ENCODE measurements around the gene MARCHF4. TPM values are rescaled to one million over a fixed set of nuclear protein-coding genes. Genes with fewer than 3 reads are reported as not detected.
A peak's percentile ranks its signal among the peaks of the same experiment; 100 is the strongest.
"Not testable (repeated sequence)": the region's sequence is repeated elsewhere in the genome, so short reads cannot be mapped to it uniquely, and the experiment has no call there.

The MARCHF4 gene
- total and polyA plus RNA-seq, 2 donors = under 0.01 to 0.07 TPM

- no peak for DNase-seq (ENCODE audit: low read depth in 6 of 9, low spot score in 9 of 9)
- Histone ChIP-seq H3K9me3 (ENCODE audit: control insufficient read depth in 2 of 2, insufficient read depth in 1 of 2, low read length in 1 of 2) (no peaks in the 10 kb centered on the region), H3K4me3 (ENCODE audit: low read length in 2 of 2) (no peak overlapping the region), H3K27me3 (ENCODE audit: control insufficient read depth in 2 of 2, insufficient read depth in 1 of 2, low read length in 1 of 2) (no peaks in the 10 kb centered on the region), H3K36me3 (ENCODE audit: control insufficient read depth in 2 of 2, insufficient read depth in 2 of 2, low read length in 1 of 2) (no peaks in the 10 kb centered on the region), H3K27ac (ENCODE audit: low read depth in 1 of 2, low read length in 1 of 2) (no peak overlapping the region), H3K4me1 (ENCODE audit: control insufficient read depth in 2 of 2, insufficient read depth in 2 of 2, low read length in 2 of 2) (peaks cover 0 to 3% of the 10 kb centered on the region in 2 donors)
- WGBS = 37% methylated on average over 6 of the region's 6 CpGs
Measured at GRCh38 chr2:216394881-216395280, 22.6 kb upstream of the MARCHF4 start.

- no peaks in the 10 kb centered on the region for H3K27me3 ChIP-seq (ENCODE audit: control insufficient read depth in 2 of 2, insufficient read depth in 1 of 2, low read length in 1 of 2)
- H3K9me3 ChIP-seq (ENCODE audit: control insufficient read depth in 2 of 2, insufficient read depth in 1 of 2, low read length in 1 of 2) = no peaks in the 10 kb centered on the region
- WGBS = 93% methylated on average over 12 of the region's 12 CpGs
- no peak for DNase-seq (ENCODE audit: low read depth in 6 of 9, low spot score in 9 of 9)
- H3K4me3 ChIP-seq (ENCODE audit: low read length in 2 of 2) = no peak overlapping the region
- H3K36me3 ChIP-seq (ENCODE audit: control insufficient read depth in 2 of 2, insufficient read depth in 2 of 2, low read length in 1 of 2) = no peaks in the 10 kb centered on the region
- peaks cover 0 to 3% of the 10 kb centered on the region in 2 donors for H3K4me1 ChIP-seq (ENCODE audit: control insufficient read depth in 2 of 2, insufficient read depth in 2 of 2, low read length in 2 of 2)
- H3K27ac ChIP-seq (ENCODE audit: low read depth in 1 of 2, low read length in 1 of 2) = no peak overlapping the region
Measured at GRCh38 chr2:216392945-216393840, 20.9 kb upstream of the MARCHF4 start.

- Histone ChIP-seq H3K4me3 (ENCODE audit: low read length in 2 of 2) (no peak overlapping the region), H3K4me1 (ENCODE audit: control insufficient read depth in 2 of 2, insufficient read depth in 2 of 2, low read length in 2 of 2) (peaks cover 0 to 3% of the 10 kb centered on the region in 2 donors), H3K9me3 (ENCODE audit: control insufficient read depth in 2 of 2, insufficient read depth in 1 of 2, low read length in 1 of 2) (no peaks in the 10 kb centered on the region), H3K27me3 (ENCODE audit: control insufficient read depth in 2 of 2, insufficient read depth in 1 of 2, low read length in 1 of 2) (no peaks in the 10 kb centered on the region), H3K27ac (ENCODE audit: low read depth in 1 of 2, low read length in 1 of 2) (no peak overlapping the region), H3K36me3 (ENCODE audit: control insufficient read depth in 2 of 2, insufficient read depth in 2 of 2, low read length in 1 of 2) (no peaks in the 10 kb centered on the region)
- DNase-seq (ENCODE audit: low read depth in 6 of 9, low spot score in 9 of 9) = no peak
- 95% methylated on average over 6 of the region's 6 CpGs for WGBS
Measured at GRCh38 chr2:216392018-216392562, 19.8 kb upstream of the MARCHF4 start.

- peaks cover 0 to 3% of the 10 kb centered on the region in 2 donors for H3K4me1 ChIP-seq (ENCODE audit: control insufficient read depth in 2 of 2, insufficient read depth in 2 of 2, low read length in 2 of 2)
- no peak overlapping the region for H3K4me3 ChIP-seq (ENCODE audit: low read length in 2 of 2)
- H3K27ac ChIP-seq (ENCODE audit: low read depth in 1 of 2, low read length in 1 of 2) = no peak overlapping the region
- no peak for DNase-seq (ENCODE audit: low read depth in 6 of 9, low spot score in 9 of 9)
- no peaks in the 10 kb centered on the region for H3K36me3 ChIP-seq (ENCODE audit: control insufficient read depth in 2 of 2, insufficient read depth in 2 of 2, low read length in 1 of 2)
- 97% methylated on average over 6 of the region's 6 CpGs for WGBS
- no peaks in the 10 kb centered on the region for H3K27me3 ChIP-seq (ENCODE audit: control insufficient read depth in 2 of 2, insufficient read depth in 1 of 2, low read length in 1 of 2)
- H3K9me3 ChIP-seq (ENCODE audit: control insufficient read depth in 2 of 2, insufficient read depth in 1 of 2, low read length in 1 of 2) = no peaks in the 10 kb centered on the region
Measured at GRCh38 chr2:216391401-216391800, 19.1 kb upstream of the MARCHF4 start.

- no peak for DNase-seq (ENCODE audit: low read depth in 6 of 9, low spot score in 9 of 9)
- no peak overlapping the region for H3K27ac ChIP-seq (ENCODE audit: low read depth in 1 of 2, low read length in 1 of 2)
- no peaks in the 10 kb centered on the region for H3K9me3 ChIP-seq (ENCODE audit: control insufficient read depth in 2 of 2, insufficient read depth in 1 of 2, low read length in 1 of 2)
- H3K27me3 ChIP-seq (ENCODE audit: control insufficient read depth in 2 of 2, insufficient read depth in 1 of 2, low read length in 1 of 2) = no peaks in the 10 kb centered on the region
- H3K4me1 ChIP-seq (ENCODE audit: control insufficient read depth in 2 of 2, insufficient read depth in 2 of 2, low read length in 2 of 2) = no peaks in the 10 kb centered on the region
- no peak overlapping the region for H3K4me3 ChIP-seq (ENCODE audit: low read length in 2 of 2)
- WGBS = 59% methylated on average over 1 of the region's 1 CpG
- no peaks in the 10 kb centered on the region for H3K36me3 ChIP-seq (ENCODE audit: control insufficient read depth in 2 of 2, insufficient read depth in 2 of 2, low read length in 1 of 2)
Measured at GRCh38 chr2:216389570-216389969, 17.3 kb upstream of the MARCHF4 start.

GRCh38 chr2:216388046-216388884, 16.0 kb upstream of the MARCHF4 start:
- Histone ChIP-seq H3K4me3 (ENCODE audit: low read length in 2 of 2) (no peak overlapping the region), H3K4me1 (ENCODE audit: control insufficient read depth in 2 of 2, insufficient read depth in 2 of 2, low read length in 2 of 2) (no peaks in the 10 kb centered on the region), H3K36me3 (ENCODE audit: control insufficient read depth in 2 of 2, insufficient read depth in 2 of 2, low read length in 1 of 2) (no peaks in the 10 kb centered on the region), H3K9me3 (ENCODE audit: control insufficient read depth in 2 of 2, insufficient read depth in 1 of 2, low read length in 1 of 2) (no peaks in the 10 kb centered on the region), H3K27me3 (ENCODE audit: control insufficient read depth in 2 of 2, insufficient read depth in 1 of 2, low read length in 1 of 2) (no peaks in the 10 kb centered on the region), H3K27ac (ENCODE audit: low read depth in 1 of 2, low read length in 1 of 2) (no peak overlapping the region)
- peak in 1 of 9 donors; percentile 44 for DNase-seq (ENCODE audit: low read depth in 6 of 9, low spot score in 9 of 9)
- 91% methylated on average over 5 of the region's 5 CpGs for WGBS

- 96% methylated on average over 2 of the region's 2 CpGs for WGBS
- H3K4me1 ChIP-seq (ENCODE audit: control insufficient read depth in 2 of 2, insufficient read depth in 2 of 2, low read length in 2 of 2) = no peaks in the 10 kb centered on the region
- H3K4me3 ChIP-seq (ENCODE audit: low read length in 2 of 2) = no peak overlapping the region
- H3K36me3 ChIP-seq (ENCODE audit: control insufficient read depth in 2 of 2, insufficient read depth in 2 of 2, low read length in 1 of 2) = no peaks in the 10 kb centered on the region
- no peak overlapping the region for H3K27ac ChIP-seq (ENCODE audit: low read depth in 1 of 2, low read length in 1 of 2)
- H3K27me3 ChIP-seq (ENCODE audit: control insufficient read depth in 2 of 2, insufficient read depth in 1 of 2, low read length in 1 of 2) = no peaks in the 10 kb centered on the region
- no peaks in the 10 kb centered on the region for H3K9me3 ChIP-seq (ENCODE audit: control insufficient read depth in 2 of 2, insufficient read depth in 1 of 2, low read length in 1 of 2)
- DNase-seq (ENCODE audit: low read depth in 6 of 9, low spot score in 9 of 9) = no peak
Measured at GRCh38 chr2:216387262-216387661, 15.0 kb upstream of the MARCHF4 start.

GRCh38 chr2:216385478-216385877, 13.2 kb upstream of the MARCHF4 start:
- Histone ChIP-seq H3K4me3 (ENCODE audit: low read length in 2 of 2) (no peak overlapping the region), H3K27ac (ENCODE audit: low read depth in 1 of 2, low read length in 1 of 2) (no peak overlapping the region), H3K27me3 (ENCODE audit: control insufficient read depth in 2 of 2, insufficient read depth in 1 of 2, low read length in 1 of 2) (no peaks in the 10 kb centered on the region), H3K4me1 (ENCODE audit: control insufficient read depth in 2 of 2, insufficient read depth in 2 of 2, low read length in 2 of 2) (no peaks in the 10 kb centered on the region), H3K9me3 (ENCODE audit: control insufficient read depth in 2 of 2, insufficient read depth in 1 of 2, low read length in 1 of 2) (no peaks in the 10 kb centered on the region), H3K36me3 (ENCODE audit: control insufficient read depth in 2 of 2, insufficient read depth in 2 of 2, low read length in 1 of 2) (no peaks in the 10 kb centered on the region)
- DNase-seq (ENCODE audit: low read depth in 6 of 9, low spot score in 9 of 9) = no peak
- 71% methylated on average over 2 of the region's 2 CpGs for WGBS

GRCh38 chr2:216384409-216384808, 12.1 kb upstream of the MARCHF4 start:
- WGBS = 90% methylated on average over 2 of the region's 2 CpGs
- DNase-seq (ENCODE audit: low read depth in 6 of 9, low spot score in 9 of 9); H3K9me3 ChIP-seq (ENCODE audit: control insufficient read depth in 2 of 2, insufficient read depth in 1 of 2, low read length in 1 of 2); H3K36me3 ChIP-seq (ENCODE audit: control insufficient read depth in 2 of 2, insufficient read depth in 2 of 2, low read length in 1 of 2); H3K27me3 ChIP-seq (ENCODE audit: control insufficient read depth in 2 of 2, insufficient read depth in 1 of 2, low read length in 1 of 2); H3K4me1 ChIP-seq (ENCODE audit: control insufficient read depth in 2 of 2, insufficient read depth in 2 of 2, low read length in 2 of 2); H3K27ac ChIP-seq (ENCODE audit: low read depth in 1 of 2, low read length in 1 of 2); H3K4me3 ChIP-seq (ENCODE audit: low read length in 2 of 2): not testable (repeated sequence)
